ENCODE data around the gene ATXN1. TPM values are rescaled to one million over a fixed set of nuclear protein-coding genes. Genes with fewer than 3 reads are reported as not detected.

Gene ATXN1
- total RNA-seq, 1 donor from 2014 or later, result 59.8 TPM

DNA sequence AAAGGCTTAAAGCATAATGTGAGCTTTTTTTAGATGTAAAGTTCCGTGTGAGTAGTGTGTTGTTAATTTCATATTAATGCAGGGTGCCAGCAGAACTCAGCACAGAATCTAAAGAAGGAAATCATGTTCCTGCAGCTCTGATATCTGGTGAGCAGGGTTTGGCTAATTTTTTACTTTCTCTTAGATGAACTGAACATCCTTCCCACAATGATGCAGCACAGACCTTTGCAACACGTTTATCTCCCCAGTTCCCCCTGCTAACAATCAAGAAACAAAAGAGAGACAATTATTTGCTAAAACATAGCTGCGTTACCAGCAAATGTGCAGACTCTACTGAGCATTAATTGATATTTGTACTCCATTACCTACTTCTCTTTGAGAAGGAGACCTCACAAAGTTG lies 39.1 kb upstream of the ATXN1 start:
- Mint-ChIP-seq H3K4me1 (no peaks in the 10 kb centered on the region), H3K36me3 (ENCODE audit: low read depth) (no peaks in the 10 kb centered on the region), H3K27ac (no peak overlapping the region), H3K9me3 (no peaks in the 10 kb centered on the region), H3K27me3 (no peaks in the 10 kb centered on the region), H3K4me3 (no peak overlapping the region)
- ChIA-PET POLR2A (interaction anchor here (0.6 kb wide), 1 partner anchor 26 kb away, joined by 3 read pairs; no protein-coding TSS in a partner anchor), CTCF (no interaction called here)
- DNase-seq (no peak), ATAC-seq (ENCODE audit: low read depth) (no peak)
- TF ChIP-seq, protein P1, sequence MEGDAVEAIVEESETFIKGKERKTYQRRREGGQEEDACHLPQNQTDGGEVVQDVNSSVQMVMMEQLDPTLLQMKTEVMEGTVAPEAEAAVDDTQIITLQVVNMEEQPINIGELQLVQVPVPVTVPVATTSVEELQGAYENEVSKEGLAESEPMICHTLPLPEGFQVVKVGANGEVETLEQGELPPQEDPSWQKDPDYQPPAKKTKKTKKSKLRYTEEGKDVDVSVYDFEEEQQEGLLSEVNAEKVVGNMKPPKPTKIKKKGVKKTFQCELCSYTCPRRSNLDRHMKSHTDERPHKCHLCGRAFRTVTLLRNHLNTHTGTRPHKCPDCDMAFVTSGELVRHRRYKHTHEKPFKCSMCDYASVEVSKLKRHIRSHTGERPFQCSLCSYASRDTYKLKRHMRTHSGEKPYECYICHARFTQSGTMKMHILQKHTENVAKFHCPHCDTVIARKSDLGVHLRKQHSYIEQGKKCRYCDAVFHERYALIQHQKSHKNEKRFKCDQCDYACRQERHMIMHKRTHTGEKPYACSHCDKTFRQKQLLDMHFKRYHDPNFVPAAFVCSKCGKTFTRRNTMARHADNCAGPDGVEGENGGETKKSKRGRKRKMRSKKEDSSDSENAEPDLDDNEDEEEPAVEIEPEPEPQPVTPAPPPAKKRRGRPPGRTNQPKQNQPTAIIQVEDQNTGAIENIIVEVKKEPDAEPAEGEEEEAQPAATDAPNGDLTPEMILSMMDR (IDR thresholded peaks at IDR 0.05), result no peak
- intact Hi-C loops (cut with micrococcal nuclease), result no loop called here

DNA sequence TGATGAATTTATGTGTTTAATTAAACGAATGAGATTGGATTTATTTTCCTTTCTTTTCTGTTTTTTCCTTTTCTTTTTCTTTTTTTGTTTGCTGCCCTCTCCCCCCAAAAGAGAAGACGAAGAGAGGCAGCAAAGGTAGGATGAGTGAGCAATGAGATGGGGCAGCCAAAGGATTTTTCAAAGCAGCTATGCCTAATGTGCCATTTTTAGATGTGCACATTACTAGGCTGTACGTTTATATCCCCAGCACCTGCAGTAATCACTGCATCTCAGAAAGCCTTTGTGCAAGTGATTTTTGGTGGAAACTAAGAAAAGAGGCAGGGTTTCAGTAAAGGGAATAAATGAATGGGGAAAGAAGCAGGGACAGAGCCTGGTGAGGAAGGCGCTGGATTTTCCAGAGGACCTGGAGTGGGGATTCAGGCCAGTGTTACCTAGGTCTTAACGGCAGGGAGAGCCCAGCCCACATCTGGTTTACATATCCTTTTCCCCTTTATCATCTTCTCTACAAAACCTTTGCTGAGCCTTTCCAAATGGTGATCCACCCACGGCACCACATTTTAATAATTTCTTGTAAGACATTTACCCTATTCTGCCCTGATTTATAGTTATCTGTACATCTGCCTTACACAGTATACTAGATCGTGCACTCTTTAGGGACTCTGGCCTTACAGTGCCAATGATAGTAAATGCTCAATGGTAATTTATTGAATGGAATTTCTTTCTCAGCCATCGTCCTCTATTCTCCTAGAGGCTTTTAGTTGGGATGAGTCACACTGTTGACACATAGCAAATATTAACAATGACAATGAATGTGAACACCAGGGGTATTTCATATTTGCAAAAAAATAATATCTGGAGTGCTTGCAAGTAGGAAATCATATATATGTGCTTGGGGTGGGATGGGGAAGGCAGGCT lies 38.3 kb upstream of the ATXN1 start:
- Mint-ChIP-seq H3K9me3 (no peaks in the 10 kb centered on the region), H3K4me3 (no peak overlapping the region), H3K4me1 (no peaks in the 10 kb centered on the region), H3K27ac (no peak overlapping the region), H3K27me3 (no peaks in the 10 kb centered on the region), H3K36me3 (ENCODE audit: low read depth) (no peaks in the 10 kb centered on the region)
- POLR2A ChIA-PET, result interaction anchor here (0.5 kb wide), 1 partner anchor 1422 kb away, joined by 9 read pairs; no protein-coding TSS in a partner anchor
- ATAC-seq (ENCODE audit: low read depth) (no peak), DNase-seq (no peak)
- intact Hi-C loops (cut with micrococcal nuclease), result no loop called here
- TF ChIP-seq, protein P1 (IDR thresholded peaks at IDR 0.05), result no peak
- CTCF ChIA-PET, result no interaction called here

DNA sequence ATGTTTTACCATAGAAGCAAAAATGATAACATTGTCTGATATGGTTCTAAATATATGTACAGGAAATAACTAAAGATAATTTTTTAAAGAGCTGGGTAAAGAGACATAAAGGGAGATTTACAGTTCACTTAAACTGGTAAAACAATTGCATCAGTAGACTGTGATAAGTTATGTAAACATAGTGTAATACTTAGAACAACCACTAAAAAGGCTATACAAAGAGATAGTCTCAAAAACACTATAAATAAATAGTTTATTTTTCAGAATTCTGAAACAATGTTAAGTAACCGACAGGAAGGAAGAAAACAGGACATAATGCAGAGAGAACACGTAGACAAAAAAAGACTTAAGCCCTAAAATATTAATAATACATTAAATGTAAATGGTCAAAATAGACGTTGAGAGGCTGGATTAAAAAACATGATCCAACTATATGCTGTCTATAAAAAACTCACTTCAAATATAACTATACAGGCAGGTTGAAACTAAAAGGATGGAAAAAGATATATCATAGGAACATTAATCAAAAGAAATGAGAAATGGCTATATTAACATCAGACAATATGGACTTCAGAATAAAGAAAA lies 32.7 kb upstream of the ATXN1 start:
- peaks cover 4% of the 10 kb centered on the region for H3K27me3 Mint-ChIP-seq
- DNase-seq (no peak), ATAC-seq (ENCODE audit: low read depth) (no peak)
- CTCF ChIA-PET, result no interaction called here
- no peak overlapping the region for H3K27ac Mint-ChIP-seq
- TF ChIP-seq, protein P1 (IDR thresholded peaks at IDR 0.05), result no peak
- intact Hi-C loops (cut with micrococcal nuclease), result no loop called here
- no peaks in the 10 kb centered on the region for H3K36me3 Mint-ChIP-seq (ENCODE audit: low read depth)
- H3K4me1 Mint-ChIP-seq, result no peaks in the 10 kb centered on the region
- H3K4me3 Mint-ChIP-seq, result no peak overlapping the region
- peaks cover 8% of the 10 kb centered on the region for H3K9me3 Mint-ChIP-seq
- POLR2A ChIA-PET, result no interaction called here

DNA sequence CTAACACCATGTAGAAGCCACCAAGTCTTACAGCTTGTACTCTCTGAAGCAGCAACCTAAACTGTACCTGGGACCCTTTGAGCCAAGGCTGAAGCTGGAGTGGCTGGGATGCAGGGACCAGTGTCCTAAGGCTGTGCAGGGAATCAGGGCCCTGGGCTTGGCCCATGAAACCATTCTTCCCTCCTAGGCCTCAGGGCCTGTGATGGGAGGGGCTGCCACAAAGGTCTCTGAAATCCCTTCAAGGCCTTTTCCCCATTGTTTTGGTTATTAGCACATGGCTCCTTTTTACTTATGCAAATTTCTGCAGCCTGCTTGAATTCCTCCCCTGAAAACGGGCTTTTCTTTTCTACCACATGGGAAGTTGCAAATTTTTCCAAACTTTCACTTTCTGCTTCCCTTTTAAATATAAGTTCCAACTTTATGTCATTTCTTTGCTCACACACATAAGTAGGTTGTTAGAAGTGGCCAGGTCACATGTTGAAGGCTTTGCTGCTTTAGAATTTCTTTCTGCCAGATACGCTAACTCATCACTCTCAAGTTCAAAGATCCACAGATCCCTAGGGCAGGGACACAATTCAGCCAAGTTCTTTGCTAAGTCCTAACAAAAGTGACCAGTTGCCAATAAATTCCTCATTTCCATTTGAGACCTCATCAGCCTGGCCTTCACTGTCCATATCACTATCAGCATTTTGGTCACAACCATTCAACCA lies 28.2 kb upstream of the ATXN1 start:
- H3K9me3 Mint-ChIP-seq, result peaks cover 8% of the 10 kb centered on the region
- H3K27me3 Mint-ChIP-seq, result peaks cover 4% of the 10 kb centered on the region
- ChIA-PET CTCF (no interaction called here), POLR2A (no interaction called here)
- no peak for ATAC-seq (ENCODE audit: low read depth)
- TF ChIP-seq, protein P1 (IDR thresholded peaks at IDR 0.05), result no peak
- no peaks in the 10 kb centered on the region for H3K36me3 Mint-ChIP-seq (ENCODE audit: low read depth)
- DNase-seq, result no peak
- no peak overlapping the region for H3K27ac Mint-ChIP-seq
- intact Hi-C loops (cut with micrococcal nuclease), result no loop called here
- H3K4me3 Mint-ChIP-seq, result no peak overlapping the region
- H3K4me1 Mint-ChIP-seq, result no peaks in the 10 kb centered on the region

DNA sequence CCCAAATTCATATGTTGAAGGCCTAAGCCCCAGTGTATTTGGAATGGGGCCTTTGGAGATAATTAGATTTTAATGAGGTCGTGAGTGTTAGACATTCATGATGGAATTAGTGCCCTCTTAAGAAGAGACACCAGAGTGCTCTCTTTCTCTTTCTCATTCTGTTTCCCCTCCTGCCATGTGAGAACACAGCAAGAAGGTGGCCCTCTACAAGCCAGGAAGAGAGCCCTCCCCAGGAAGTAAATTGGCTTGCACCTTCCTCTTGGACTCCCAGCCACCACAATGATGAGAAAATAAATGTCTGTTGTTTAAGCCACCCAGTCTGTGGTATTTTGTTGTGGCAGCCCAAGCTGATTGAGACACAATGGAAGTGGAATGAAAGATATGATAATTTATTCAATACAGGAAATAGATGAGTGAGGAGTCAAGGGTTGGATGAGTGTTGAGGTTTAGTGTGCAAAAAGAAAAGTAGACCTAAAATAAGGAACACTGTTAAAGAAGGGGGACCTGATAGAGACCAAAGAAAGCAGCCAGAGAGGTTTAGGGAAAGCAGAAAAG lies 25.9 kb upstream of the ATXN1 start:
- ChIA-PET CTCF (no interaction called here), POLR2A (no interaction called here)
- TF ChIP-seq, protein P1 (IDR thresholded peaks at IDR 0.05), result no peak
- H3K27me3 Mint-ChIP-seq, result peaks cover 5% of the 10 kb centered on the region
- no peak for DNase-seq
- no peaks in the 10 kb centered on the region for H3K4me1 Mint-ChIP-seq
- no peak overlapping the region for H3K4me3 Mint-ChIP-seq
- no peak for ATAC-seq (ENCODE audit: low read depth)
- intact Hi-C loops (cut with micrococcal nuclease), result no loop called here
- H3K27ac Mint-ChIP-seq, result no peak overlapping the region
- no peaks in the 10 kb centered on the region for H3K36me3 Mint-ChIP-seq (ENCODE audit: low read depth)
- peaks cover 8% of the 10 kb centered on the region for H3K9me3 Mint-ChIP-seq

All from activated B cell treated with CpG ODN at 0.5 μM for 24 hours (primary cell).